Spleen (tissue), 11 donors: ENCODE data around the gene GRIN2B. TPM values are rescaled to one million over a fixed set of nuclear protein-coding genes. Genes with fewer than 3 reads are reported as not detected.

Experiments
- DNase-seq: peaks from one replicate; pipeline ENCODE4 v3.0.0-alpha.2; 2020
- H3K27ac ChIP-seq, 8 donors: fragments of 200-600 bp; sonication (generic) in 7 of 8; 1 replicate in 4 of 8; 2 replicates in 4 of 8; pipeline versions ENCODE4 v1.5.0 to v1.8.0; 2016 to 2021; ENCODE audit warnings: inconsistent platforms in 4 of 8, mild to moderate bottlenecking in 4 of 8, moderate library complexity in 1 of 8
- H3K27me3 ChIP-seq, 7 donors: fragments of 200-600 bp; sonication (generic) in 6 of 7; replicated peaks in 1 of 7; 1 replicate in 4 of 7; 2 replicates in 3 of 7; pipeline versions ENCODE4 v1.5.0 to v1.8.0; 2016 to 2021; ENCODE audit warnings: inconsistent platforms in 3 of 7, mild to moderate bottlenecking in 1 of 7
- H3K36me3 ChIP-seq, 6 donors: fragments of 200-600 bp; sonication (generic) in 5 of 6; 1 replicate in 4 of 6; 2 replicates in 2 of 6; pipeline versions ENCODE4 v1.5.0 to v1.8.0; 2016 to 2021; ENCODE audit warnings: inconsistent platforms in 2 of 6
- H3K4me1 ChIP-seq, 6 donors: fragments of 200-600 bp; sonication (generic) in 5 of 6; 1 replicate in 3 of 6; 2 replicates in 3 of 6; pipeline versions ENCODE4 v1.5.0 to v1.8.0; 2016 to 2021; ENCODE audit warnings: inconsistent platforms in 3 of 6
- H3K4me3 ChIP-seq, 8 donors: fragments of 200-600 bp; sonication (generic) in 7 of 8; 1 replicate in 4 of 8; 2 replicates in 4 of 8; pipeline versions ENCODE4 v1.5.0 to v1.8.0; 2016 to 2021; ENCODE audit warnings: inconsistent platforms in 4 of 8, mild to moderate bottlenecking in 4 of 8, moderate library complexity in 2 of 8
- H3K9me3 ChIP-seq, 8 donors: fragments of 200-600 bp; sonication (generic) in 7 of 8; 1 replicate in 4 of 8; 2 replicates in 4 of 8; pipeline versions ENCODE4 v1.5.0 to v1.8.0; 2016 to 2021; ENCODE audit warnings: inconsistent platforms in 4 of 8
- POLR2A ChIP-seq, 3 donors: fragments of 450-650 bp; IDR thresholded peaks; one replicate each; pipeline ENCODE4 v1.5.1; 2017; ENCODE audit warnings: antibody characterized with exemption in 3 of 3, mild to moderate bottlenecking in 1 of 3
- POLR2AphosphoS5 ChIP-seq, 3 donors: sonication (generic); formaldehyde crosslinking; IDR thresholded peaks; one replicate each; pipeline ENCODE4 v1.5.1; 2017; ENCODE audit warnings: antibody characterized with exemption in 3 of 3
- WGBS, 5 donors: extraction: QIAGEN DNeasy Blood & Tissue Kit in 3 of 5; methylation state at CpG; one replicate each; pipeline versions ENCODE4 v1.1.5 to v1.1.7; 2013 to 2018; 5-methylcytosine and 5-hydroxymethylcytosine counted together
- intact Hi-C: fragments of 100-400 bp; cut with DNase I; formaldehyde crosslinking; loops from one replicate; pipeline ENCODE4 v1.15.0; 2023; ENCODE audit warnings: low total_unique reads
- polyA plus RNA-seq, 3 donors: library from polyadenylated mRNA; stranded (reverse); fragments of 200-250 nt; gene quantifications; one replicate each; pipeline ENCODE4 v1.2.1, GENCODE V29; 2013
- total RNA-seq, 7 donors: library from RNA; depleted of rRNA in 3 of 7; stranded (reverse); fragments of >200 nt in 3 of 7; fragmentation: NEBNext Ultra II Directional in 4 of 7; extraction: Animal tissue kit (Norgen Biotek cat#: 25700) in 4 of 7; gene quantifications; one replicate each; pipeline versions ENCODE4 v1.1.0 to v1.2.1, GENCODE V29; 2016 to 2021
- TF ChIP-seq, protein P1 (sequence below), 11 experiments: fragments of 200-600 bp in 7 of 11; fragments of 450-650 bp in 4 of 11; sonication (generic) in 4 of 11; IDR thresholded peaks in 8 of 11; conservative IDR thresholded peaks in 3 of 11; 1 replicate in 7 of 11; 2 replicates in 4 of 11; pipeline versions ENCODE4 v1.4.0 to v1.8.0; 2016 to 2021; ENCODE audit warnings: antibody characterized with exemption in 11 of 11, inconsistent platforms in 4 of 11, mild to moderate bottlenecking in 1 of 11
- donor health status: healthy with polysubstance abuse.
- donor health status: DM: no; HTN: no; CAD: no; lungs with moderate emphysema.
- donor health status: DM: no; HTN: no; CAD: no.
- donor health status: Bipolar disorder and iron deficiency.
- donor health status: healthy.
- donor health status: DM: no; HTN: no; CAD: no.
- donor health status: DM: yes; HTN: yes; CAD: no.

GRIN2B gene
- total and polyA plus RNA-seq, 10 donors = under 0.01 to 1.1 (median 0.06) TPM; not detected in 1

DNA sequence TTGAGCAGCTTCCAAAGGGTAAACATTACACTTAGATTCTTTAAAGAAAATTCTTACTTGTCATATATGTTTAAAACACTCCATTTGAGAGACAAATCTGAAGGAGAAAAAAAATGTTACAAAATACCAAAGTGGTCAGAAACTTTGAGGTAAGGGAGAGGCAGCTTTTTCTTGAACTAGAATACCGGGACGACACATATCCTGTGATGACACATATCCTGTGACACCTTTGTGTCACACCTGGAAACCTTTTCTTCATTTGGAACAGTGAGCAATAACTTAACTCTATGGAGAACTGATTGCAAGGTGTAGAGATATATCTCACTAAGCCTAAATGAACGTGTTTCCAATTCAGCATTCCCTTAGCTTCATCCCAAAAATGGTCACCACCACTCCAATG, 4.6 kb upstream of the GRIN2B start:
- WGBS, 5 donors = 60 to 71% (median 64%) methylated on average over 3 of the region's 3 CpGs
- H3K4me1 ChIP-seq = peaks cover 0 to 14% (median 10%) of the 10 kb centered on the region in 6 donors
- no peak overlapping the region for H3K4me3 ChIP-seq
- no peak for DNase-seq
- intact Hi-C loops = no loop called here
- H3K9me3 ChIP-seq = no peaks in the 10 kb centered on the region
- H3K36me3 ChIP-seq = no peaks in the 10 kb centered on the region
- H3K27ac ChIP-seq = no peak overlapping the region
- H3K27me3 ChIP-seq = peaks cover 5 to 46% (median 39%) of the 10 kb centered on the region in 7 donors
- no peak for TF ChIP-seq POLR2A (IDR thresholded peaks at IDR 0.05)
- TF ChIP-seq, protein P1, sequence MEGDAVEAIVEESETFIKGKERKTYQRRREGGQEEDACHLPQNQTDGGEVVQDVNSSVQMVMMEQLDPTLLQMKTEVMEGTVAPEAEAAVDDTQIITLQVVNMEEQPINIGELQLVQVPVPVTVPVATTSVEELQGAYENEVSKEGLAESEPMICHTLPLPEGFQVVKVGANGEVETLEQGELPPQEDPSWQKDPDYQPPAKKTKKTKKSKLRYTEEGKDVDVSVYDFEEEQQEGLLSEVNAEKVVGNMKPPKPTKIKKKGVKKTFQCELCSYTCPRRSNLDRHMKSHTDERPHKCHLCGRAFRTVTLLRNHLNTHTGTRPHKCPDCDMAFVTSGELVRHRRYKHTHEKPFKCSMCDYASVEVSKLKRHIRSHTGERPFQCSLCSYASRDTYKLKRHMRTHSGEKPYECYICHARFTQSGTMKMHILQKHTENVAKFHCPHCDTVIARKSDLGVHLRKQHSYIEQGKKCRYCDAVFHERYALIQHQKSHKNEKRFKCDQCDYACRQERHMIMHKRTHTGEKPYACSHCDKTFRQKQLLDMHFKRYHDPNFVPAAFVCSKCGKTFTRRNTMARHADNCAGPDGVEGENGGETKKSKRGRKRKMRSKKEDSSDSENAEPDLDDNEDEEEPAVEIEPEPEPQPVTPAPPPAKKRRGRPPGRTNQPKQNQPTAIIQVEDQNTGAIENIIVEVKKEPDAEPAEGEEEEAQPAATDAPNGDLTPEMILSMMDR (IDR thresholded peaks at IDR 0.05 in 8 of 11, conservative IDR thresholded peaks at IDR 0.05 in 3 of 11) = no peak
- no peak for TF ChIP-seq POLR2AphosphoS5 (IDR thresholded peaks at IDR 0.05)

DNA sequence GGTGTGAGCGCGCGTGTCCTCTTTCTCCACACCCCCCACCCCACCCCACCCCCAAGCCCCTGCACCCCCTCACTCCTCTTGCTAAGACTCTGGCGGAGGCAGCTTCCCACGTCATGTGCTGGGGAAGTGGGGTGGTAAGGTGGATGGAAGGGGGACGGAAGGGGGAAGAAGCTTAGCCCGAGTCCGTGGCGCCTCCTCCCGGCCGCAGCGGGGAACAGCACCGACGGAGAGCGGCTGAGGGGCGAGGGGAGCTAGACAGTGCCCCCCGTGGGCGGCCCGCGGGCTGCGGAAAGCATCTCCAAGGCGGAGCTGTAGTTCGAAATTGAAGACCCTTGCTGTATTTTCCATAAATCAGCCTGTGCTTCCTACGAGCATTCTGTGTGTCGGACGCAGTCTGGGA, 588 bp upstream of the GRIN2B start:
- WGBS, 5 donors = 3 to 19% (median 6%) methylated on average over 6 to 26 of the region's 26 CpGs
- Histone ChIP-seq H3K9me3 (no peaks in the 10 kb centered on the region), H3K4me1 (peaks cover 5 to 24% (median 18%) of the 10 kb centered on the region in 6 donors), H3K27me3 (peaks cover 7 to 86% (median 70%) of the 10 kb centered on the region in 7 donors), H3K27ac (no peak overlapping the region), H3K4me3 (peak overlapping the region in 7 of 8 donors; percentile 9 to 61 (median 25)), H3K36me3 (no peaks in the 10 kb centered on the region)
- no peak for DNase-seq
- intact Hi-C loops = no loop called here
- TF ChIP-seq, protein P1 (IDR thresholded peaks at IDR 0.05 in 8 of 11, conservative IDR thresholded peaks at IDR 0.05 in 3 of 11) = peak in 3 of 11 experiments; percentile 23 to 40 (median 32)
- TF ChIP-seq POLR2AphosphoS5 (IDR thresholded peaks at IDR 0.05) = no peak

DNA sequence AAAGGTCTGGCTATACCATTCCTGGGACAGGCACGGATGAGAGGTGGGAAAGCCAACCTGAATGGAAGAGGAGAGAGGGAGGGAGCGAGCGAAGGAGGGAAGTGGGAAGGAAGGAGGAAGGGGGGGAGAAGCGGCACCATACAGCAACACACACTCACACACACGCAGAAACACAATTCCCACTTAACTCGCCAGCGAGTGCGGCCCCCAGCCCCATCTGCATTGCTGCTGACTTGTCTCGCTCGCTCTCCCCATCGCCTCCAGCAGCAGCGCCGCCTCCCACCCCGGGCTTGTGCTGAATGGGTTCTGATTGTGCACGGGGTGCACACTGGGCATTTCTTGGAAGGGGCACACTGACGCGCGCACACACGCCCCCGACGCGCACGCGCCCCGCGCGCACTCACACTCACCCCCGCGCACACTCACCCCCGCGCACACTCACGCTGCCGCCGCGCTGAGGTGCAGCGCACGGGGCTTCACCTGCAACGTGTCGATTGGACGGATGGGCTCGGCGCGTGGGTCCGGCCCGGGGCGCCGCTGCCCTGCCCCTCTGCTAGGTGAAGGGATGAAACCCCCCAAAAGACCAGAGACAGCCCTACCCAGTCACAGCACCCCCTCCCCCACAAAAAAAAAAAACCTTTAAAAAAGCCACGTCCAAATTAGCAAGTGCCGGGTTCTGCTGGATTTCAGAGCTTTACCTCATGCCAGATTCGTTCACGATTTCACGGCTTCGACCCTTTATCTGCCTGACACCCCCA, 685 bp downstream of the GRIN2B start:
- Histone ChIP-seq H3K9me3 (no peaks in the 10 kb centered on the region), H3K4me3 (peak overlapping the region in 7 of 8 donors; percentile 6 to 61 (median 25)), H3K27ac (no peak overlapping the region), H3K36me3 (no peaks in the 10 kb centered on the region), H3K4me1 (peaks cover 5 to 24% (median 18%) of the 10 kb centered on the region in 6 donors), H3K27me3 (peaks cover 7 to 92% (median 68%) of the 10 kb centered on the region in 7 donors)
- intact Hi-C loops = no loop called here
- no peak for DNase-seq
- 3 to 4% (median 3%) methylated on average over 49 to 53 of the region's 53 CpGs for WGBS, 5 donors
- no peak for TF ChIP-seq POLR2AphosphoS5 (IDR thresholded peaks at IDR 0.05)
- no peak for TF ChIP-seq POLR2A (IDR thresholded peaks at IDR 0.05)
- TF ChIP-seq, protein P1 (IDR thresholded peaks at IDR 0.05 in 8 of 11, conservative IDR thresholded peaks at IDR 0.05 in 3 of 11) = no peak

DNA sequence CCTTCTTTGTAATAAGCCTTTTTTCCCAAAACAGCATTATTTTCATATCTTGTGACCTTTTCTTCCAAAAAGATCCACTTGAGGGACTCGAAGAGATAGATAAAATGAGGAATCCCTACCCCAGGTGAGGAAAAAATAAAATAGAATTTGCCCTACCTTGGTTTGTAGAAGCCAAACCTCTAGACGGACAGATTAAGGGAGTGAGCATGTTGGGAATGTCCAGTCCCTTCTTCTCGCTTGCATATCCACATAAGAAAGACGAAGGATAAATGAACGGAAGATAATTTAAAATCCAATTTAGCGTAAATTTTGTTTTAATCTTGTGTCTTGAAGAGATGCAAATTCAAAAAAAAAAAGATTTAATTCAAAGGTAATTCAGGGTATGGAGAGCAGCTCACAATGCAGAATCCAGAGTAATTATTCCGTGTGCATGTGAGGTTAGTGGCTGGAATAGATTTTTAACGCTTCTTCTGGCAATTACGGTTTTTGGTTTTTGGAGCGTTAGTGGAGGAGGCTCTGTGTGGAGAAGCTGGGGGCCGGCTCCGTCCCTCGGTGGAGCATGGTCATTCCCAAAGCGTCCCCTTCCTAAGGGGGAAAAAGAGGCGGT, 1.5 kb downstream of the GRIN2B start:
- H3K4me1 ChIP-seq = peaks cover 5 to 24% (median 18%) of the 10 kb centered on the region in 6 donors
- no peak overlapping the region for H3K4me3 ChIP-seq
- DNase-seq = no peak
- WGBS, 5 donors = 24 to 30% (median 30%) methylated on average over 15 of the region's 15 CpGs
- H3K27ac ChIP-seq = no peak overlapping the region
- H3K36me3 ChIP-seq = no peaks in the 10 kb centered on the region
- TF ChIP-seq POLR2AphosphoS5 (IDR thresholded peaks at IDR 0.05) (no peak), POLR2A (IDR thresholded peaks at IDR 0.05) (no peak)
- TF ChIP-seq, protein P1 (IDR thresholded peaks at IDR 0.05 in 8 of 11, conservative IDR thresholded peaks at IDR 0.05 in 3 of 11) = no peak
- H3K27me3 ChIP-seq = peaks cover 7 to 91% (median 66%) of the 10 kb centered on the region in 7 donors
- intact Hi-C loops = no loop called here
- H3K9me3 ChIP-seq = no peaks in the 10 kb centered on the region
